ENCODE data around the gene SH2B3.
A peak's percentile ranks its signal among the peaks of the same experiment; 100 is the strongest.
"Not testable (repeated sequence)": the region's sequence is repeated elsewhere in the genome, so short reads cannot be mapped to it uniquely, and the experiment has no call there.

SH2B3 gene

GRCh38 chr12:111387747-111388323, 17.9 kb upstream of the SH2B3 start:
- no peak for DNase-seq

- no peak for DNase-seq
Measured at GRCh38 chr12:111389635-111390034, 16.1 kb upstream of the SH2B3 start.

GRCh38 chr12:111390910-111391309, 14.8 kb upstream of the SH2B3 start:
- DNase-seq = no peak

DNA sequence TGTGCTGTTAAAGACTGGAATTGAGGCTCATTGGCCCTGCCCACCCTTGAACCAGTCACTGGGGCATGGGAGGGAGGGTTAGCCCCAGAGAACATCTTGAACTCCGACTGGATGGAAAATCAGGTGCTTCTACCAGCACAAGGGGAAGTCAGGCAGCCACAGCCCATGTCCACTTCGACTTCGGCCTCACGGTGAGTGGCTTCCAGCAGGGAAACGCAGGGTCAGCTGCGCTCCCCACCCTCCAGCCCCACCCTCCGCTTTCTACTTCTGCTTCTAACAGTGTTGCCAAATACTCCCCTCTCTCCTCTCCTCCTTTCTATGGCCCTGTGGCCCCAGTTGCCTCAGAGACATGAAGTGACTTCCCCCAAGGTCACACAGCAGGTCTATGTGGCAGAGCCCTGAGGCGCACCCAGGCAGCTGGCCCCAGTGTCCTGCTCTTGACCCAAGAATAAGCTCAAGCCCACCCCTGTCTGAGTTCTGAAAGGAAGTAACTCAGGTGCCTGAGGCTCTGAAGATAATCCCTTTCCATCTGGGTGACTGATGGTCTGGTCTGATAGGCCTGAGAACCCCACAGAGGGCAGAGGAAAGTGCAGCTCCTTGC, 11.9 kb upstream of the SH2B3 start:
- no peak for DNase-seq

DNA sequence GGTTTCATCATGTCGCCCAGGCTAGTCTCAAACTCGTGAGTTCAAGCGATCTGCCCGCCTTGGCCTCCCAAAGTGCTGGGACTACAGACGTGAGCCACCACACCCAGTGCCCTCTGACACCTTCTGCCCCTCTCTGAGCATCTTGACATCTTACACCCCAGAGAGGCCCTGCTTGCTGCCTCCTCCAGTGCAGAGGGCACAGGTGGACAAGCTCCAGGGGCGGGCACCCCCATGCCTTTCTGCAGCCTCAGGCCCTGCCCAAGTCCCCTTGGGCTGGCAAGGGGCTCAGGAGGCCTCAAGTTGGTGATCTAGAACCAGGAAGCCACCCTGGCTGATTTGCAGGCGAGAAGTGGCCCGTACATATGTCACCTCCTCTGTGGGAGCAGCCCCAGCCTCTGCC, 11.2 kb upstream of the SH2B3 start:
- DNase-seq = no peak

GRCh38 chr12:111395336-111396187, 10.2 kb upstream of the SH2B3 start:
- no peak for DNase-seq

- DNase-seq = not testable (repeated sequence)
Measured at GRCh38 chr12:111396271-111396670, 9.5 kb upstream of the SH2B3 start.

DNA sequence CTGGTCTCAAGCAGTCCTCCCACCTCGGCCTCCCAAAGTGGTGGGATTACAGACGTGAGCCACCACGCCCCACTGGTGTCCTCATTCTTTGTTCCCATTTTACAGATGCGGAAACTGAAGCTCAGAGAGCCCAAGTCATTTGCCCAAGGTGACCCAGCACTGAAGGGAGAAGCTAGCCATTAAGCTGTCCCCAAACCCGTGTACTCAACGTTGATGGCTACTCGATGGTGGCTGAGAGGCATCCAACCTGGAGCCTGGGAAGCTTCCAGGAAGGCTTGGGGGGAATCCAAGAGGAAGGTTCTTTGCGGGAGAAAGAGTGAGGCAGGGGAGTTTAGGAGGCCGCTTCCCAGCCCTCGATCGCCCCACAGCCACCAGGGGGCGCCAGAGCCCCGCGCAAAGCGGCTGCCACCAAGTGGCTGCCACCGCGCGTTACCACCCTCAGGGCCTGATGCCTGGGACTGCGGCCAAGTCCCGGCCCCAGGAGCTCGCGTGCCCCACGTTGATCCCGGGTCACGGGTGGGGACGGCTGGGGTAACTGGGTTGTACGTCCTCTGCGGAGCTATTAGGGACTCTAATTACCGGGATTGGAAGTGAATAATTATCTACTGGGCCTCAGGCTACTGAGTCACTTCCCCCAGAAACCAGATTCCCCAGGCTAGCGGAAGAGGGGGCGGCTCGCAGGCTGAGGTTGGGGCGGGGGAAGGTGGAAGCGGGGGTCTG, 8.8 kb upstream of the SH2B3 start:
- peak; percentile 42 for DNase-seq

DNA sequence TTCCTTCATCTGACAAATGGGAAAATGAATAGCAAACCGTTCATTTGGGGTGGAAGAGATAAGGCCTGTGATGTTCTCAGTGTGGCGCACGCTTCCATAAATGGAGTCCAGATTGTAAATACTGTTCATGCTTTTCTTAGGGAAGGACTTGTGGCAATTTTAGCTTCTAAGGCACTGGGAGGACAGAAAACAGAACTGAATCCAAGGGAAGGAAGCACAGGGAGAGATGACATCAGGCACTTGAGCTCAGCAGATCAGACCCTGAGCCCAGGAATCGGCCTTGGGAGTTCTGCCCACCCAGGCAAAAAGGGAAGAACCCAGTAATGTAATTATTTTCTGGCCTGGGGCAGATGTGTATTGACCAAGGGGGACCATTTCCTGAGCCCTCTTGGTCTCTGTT, 7.2 kb upstream of the SH2B3 start:
- DNase-seq = no peak

DNA sequence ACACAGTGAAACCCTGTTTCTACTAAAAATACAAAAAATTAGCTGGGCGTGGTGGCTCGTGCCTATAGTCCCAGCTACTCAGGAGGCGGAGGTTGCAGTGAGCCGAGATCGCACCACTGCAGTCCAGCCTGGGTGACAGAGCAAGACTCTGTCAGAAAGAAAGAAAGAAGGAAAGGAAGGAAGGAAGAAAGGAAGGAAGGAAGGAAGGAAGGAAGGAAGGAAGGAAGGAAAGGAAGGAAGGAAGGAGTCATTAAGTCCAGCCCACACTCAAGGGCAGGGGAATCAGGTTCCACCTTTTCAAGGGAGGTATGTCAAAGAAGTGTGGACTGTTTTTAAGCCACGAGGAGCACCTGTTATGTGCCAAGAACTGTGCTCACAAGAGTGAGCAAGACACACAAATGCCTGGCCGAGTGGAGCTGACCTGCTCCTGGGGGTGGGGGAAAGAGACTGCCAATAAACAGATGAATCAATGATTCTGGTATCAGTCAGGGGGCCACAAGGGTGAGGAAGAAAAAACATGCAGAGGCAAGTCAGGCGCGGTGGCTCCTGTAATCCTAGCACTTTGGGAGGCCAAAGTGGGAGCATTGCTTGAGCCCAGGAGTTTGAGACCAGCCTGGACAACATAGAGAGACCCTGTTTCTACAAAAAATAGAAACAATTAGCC, 5.8 kb upstream of the SH2B3 start:
- not testable (repeated sequence) for DNase-seq

DNA sequence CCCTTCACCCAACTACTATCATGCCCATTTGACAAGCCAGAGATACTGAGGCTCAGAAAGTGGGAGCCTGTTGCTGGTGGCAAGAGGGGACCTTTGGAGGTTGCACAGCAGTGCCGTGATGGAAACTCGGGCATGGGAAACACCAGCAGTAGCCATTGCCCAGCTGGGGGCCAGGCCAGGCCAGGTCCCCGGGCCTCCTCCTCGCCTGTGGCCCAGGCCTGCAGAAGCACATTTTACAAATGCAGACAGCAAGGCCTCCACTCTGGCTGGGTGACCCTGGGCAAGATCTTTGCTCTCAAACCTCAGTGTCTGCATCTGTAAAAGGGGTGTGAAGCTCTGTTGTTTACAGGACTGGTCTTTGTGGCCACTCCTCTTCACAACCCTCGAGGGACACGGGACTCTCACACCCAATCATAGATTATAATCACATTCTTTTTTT, 4.5 kb upstream of the SH2B3 start:
- DNase-seq = no peak

GRCh38 chr12:111402490-111402824, 3.3 kb upstream of the SH2B3 start:
- not testable (repeated sequence) for DNase-seq

DNA sequence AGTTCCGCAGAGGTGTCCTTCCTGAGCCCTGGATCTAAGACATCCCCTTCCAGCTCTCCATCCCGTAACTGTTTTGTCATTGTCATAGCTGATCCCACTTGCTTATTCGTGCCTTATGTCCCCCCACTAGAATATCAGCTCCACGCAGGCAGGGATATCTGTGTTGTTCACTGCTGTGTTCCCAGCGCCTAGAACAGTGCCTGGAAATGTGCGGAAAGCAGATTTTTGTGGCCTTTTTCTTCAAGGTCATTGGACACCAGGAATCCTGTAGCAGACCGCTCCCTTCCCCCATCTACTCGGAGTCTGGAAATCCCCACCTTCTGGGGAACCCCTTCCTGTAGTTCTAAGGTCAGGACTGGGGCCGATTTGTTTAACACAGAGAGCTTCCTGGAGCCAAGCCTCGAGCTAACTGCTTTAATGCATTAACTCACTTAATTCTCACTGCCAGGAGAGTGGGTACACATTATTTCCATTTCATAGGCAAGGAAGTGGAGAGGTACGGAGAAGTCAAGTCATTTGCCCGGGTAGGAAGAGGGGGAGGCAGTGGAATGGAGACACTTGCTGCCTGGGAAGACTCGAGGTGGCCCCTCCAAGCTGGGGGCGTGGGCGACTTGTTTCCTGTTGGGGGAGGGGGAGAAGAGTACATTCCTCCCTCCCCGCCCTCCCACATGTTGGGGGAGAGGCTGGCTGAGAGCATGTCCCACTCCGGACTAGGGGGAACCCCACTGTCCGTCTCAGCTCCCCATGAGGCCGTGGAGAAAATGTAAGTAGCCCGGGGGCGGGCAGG, 1.2 kb upstream of the SH2B3 start:
- DNase-seq = no peak

DNA sequence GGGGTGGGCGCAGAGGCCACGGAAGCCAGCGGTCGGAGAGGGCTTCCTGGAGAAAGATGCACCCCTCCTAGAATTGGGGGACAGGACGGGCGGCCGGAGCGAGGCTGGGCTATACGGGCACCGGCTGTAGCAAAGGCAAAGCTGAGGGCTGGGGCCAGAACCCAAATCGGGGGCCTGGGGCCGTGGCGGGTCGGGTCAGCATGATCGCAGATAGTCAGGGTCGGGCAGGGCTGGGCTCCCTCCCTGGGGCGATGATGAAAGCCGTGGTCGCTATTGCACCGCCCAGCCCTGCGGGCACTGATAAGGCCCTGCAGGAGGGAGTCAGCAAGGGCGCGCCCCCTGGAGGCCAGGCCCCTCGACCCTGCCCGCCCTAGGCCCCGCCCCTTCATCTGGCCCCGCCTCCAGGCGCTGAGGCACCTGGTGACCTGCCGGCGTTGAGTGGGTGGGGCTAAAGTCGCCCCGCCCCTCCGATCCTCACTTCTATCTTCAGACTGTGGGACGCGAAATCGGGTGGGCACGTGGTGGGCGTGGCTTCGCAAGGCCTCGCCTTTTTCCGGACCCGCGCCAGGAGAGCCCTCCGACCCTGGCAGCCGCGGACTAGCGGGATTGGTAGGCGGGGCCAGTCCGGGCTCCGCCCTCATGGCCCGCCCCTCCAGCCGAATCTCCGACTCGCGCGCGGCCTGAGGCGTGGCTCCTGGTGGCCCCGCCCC, 419 bp upstream of the SH2B3 start:
- peak; percentile 63 for DNase-seq

DNA sequence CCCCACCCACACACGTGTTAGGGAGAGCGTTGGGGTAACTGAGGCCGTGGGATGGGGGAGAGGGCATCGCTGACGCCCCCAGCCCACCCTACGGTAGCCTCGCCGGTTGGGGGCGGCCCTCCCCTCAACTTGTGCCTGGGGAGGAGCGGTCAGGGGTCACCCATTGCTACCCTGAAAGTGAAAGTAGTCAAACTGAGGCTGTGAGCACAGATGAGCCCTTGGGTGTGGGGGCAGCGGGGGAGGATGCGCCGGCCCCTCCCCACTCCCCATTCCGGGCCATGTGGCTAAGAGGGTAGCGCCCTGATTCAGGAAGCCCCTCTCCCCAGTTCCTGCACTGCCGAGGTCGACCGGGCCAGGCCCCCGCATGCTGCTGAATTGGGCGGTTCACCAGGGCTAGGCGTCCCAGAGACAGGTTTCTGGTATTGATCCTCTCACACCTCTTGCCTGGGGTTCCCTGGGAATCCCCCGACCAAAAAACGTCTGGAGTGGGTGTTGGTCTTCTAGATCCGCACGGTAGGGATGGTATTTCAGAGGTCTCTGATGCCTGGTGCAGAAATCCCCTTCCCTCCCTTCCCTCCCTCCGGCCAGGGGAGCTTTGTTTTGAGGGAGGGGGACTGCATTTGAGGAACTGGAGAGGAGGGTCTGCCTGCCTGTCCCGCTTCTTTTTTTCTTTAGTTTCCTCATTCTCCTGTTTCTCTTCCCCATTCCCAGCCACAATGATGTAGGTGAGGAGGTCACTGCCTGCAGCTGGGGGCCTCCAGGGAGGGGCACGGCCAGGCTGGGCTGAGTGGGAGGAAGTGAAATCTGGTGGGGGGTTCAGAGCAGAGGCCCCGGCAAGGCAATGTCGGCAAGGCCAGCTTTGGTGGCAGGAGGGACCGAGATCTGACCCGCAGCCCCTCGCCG, 1.0 kb downstream of the SH2B3 start:
- no peak for DNase-seq

DNA sequence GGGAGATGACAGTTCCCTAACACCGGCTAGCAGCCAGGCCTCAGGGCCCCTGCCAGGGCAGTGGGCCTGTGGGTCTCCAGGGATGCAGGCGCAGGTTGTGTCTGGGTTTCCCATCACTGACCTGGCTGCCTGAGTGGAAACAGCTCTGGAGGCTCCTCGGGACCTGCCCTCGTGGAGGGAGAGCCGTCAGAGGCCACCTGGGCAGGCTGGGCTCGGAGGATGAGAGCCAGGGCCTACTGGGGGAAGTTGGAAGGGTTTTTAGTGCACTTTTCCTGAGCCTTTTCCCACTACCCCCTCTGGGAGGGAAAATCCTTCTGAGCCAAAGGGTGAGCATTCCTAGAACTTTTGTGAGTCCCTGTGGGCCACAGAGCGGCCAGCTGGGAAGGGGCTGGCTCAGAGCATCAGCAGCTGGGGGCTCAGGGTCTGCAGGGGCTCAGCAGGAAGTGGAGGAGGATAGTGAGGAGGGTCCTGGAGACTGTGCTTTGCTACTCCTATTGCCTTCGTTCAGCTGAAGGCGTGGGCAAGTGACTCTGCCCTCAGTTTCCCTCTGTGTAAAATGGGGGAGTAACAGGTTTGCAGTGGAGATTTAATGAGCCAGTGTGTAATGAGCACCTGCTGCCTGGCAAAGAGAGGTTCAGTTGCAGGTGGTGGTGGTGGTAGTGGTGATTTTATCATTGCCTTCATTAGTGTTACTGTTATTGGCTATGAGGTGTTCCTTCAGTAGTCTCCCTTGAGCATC, 1.8 kb downstream of the SH2B3 start:
- no peak for DNase-seq

- no peak for DNase-seq
Measured at GRCh38 chr12:111408116-111408440, 2.4 kb downstream of the SH2B3 start.

DNA sequence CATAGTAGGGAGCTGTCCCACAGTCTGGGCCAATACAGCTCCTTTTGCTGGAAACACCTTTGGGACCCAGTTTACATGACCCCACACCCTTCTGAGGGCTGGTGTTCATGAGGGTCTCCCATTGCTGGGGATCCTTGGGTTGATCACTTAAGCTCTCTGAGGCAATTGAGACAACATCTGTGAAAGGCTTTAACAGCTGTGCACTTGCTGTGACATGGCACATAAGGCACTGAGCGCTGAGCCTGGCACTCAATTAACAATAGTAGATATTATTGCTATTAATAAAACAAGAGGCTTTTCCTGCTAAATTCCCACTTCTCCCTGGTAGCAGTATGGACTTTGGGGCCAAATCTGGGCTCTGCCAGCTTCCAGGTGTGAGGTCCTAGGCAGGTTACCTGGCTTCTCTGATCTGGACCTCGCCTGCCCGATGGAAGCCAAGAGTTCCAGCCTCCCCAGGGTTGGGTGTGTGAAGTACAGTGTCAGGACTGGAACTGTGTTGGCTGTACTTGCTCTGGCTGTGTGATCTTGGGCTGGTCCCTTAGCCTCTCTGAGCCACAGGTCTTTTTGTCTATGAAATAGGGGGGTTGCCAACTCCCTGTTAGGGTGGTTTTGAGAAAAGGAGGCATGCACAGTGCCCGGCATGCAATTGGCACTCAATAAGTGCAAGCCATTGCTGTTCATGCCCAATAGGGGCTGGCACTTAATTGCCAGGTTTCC, 3.1 kb downstream of the SH2B3 start:
- DNase-seq = no peak

- no peak for DNase-seq
Measured at GRCh38 chr12:111409403-111409779, 3.7 kb downstream of the SH2B3 start.
